Fibroblast of lung (primary cell): ENCODE data around the gene KCNAB2.

Experiments
- CTCF ChIP-seq, 2 donors: IDR thresholded peaks in 1 of 2; conservative IDR thresholded peaks in 1 of 2; 1 replicate in 1 of 2; 2 replicates in 1 of 2; pipeline ENCODE4 v1.5.1; 2011 to 2012; ENCODE audit warnings: low read length in 2 of 2, control low read depth in 1 of 2, inconsistent platforms in 1 of 2, low read depth in 1 of 2, mild to moderate bottlenecking in 1 of 2
- EZH2 ChIP-seq: IDR thresholded peaks from 2 replicates; pipeline ENCODE4 v1.5.1; 2012; ENCODE audit warnings: low read length, control low read depth, mild to moderate bottlenecking; ENCODE audit errors: missing control alignments

GRCh38 chr1:6101826-6102531, 56.3 kb downstream of the KCNAB2 start:
- no peak for TF ChIP-seq CTCF (conservative IDR thresholded peaks at IDR 0.05 in 1 of 2, IDR thresholded peaks at IDR 0.05 in 1 of 2; ENCODE audit: low read depth in 1 of 2, low read length in 2 of 2)
- no peak for TF ChIP-seq EZH2
